Calu3 (cell line): Measurements from ENCODE around the gene C5orf15. TPM values are rescaled to one million over a fixed set of nuclear protein-coding genes. Genes with fewer than 3 reads are reported as not detected.

ENCODE experiments used
- Bru-seq: library from RNA; stranded (reverse); fragments of 400-500 nt; gene quantifications from one replicate; lab custom pipeline; 2021; lab: Mats Ljungman, UMichigan
- BruChase-seq, 2 experiments: library from RNA; stranded (reverse); fragments of 400-500 nt; gene quantifications; one replicate each; lab custom pipeline; 2021; lab: Mats Ljungman, UMichigan
- BruUV-seq: library from RNA; stranded (reverse); fragments of 400-500 nt; replicated peaks from 2 replicates; lab custom pipeline; 2021; lab: Mats Ljungman, UMichigan
- CTCF ChIA-PET: fragments of 300-600 bp; sonication (Branson Sonifier 250); formaldehyde crosslinking; loops from one replicate; lab custom pipeline; 2022; ENCODE audit warnings: antibody characterized with exemption; lab: Charles Lee
- DNase-seq: peaks from one replicate; pipeline ENCODE4 v3.0.0; 2022
- H3K27ac Mint-ChIP-seq: one replicate; pipeline ENCODE4 v1.8.0; 2022; ENCODE audit warnings: mixed read lengths; ENCODE audit not compliant: unreplicated experiment
- H3K27me3 Mint-ChIP-seq: one replicate; pipeline ENCODE4 v1.8.0; 2022; ENCODE audit warnings: mixed read lengths; ENCODE audit not compliant: unreplicated experiment
- H3K36me3 Mint-ChIP-seq: one replicate; pipeline ENCODE4 v1.8.0; 2022; ENCODE audit warnings: mild to moderate bottlenecking, moderate library complexity, mixed read lengths; ENCODE audit not compliant: insufficient read depth, unreplicated experiment
- H3K4me1 Mint-ChIP-seq: one replicate; pipeline ENCODE4 v1.8.0; 2022; ENCODE audit warnings: mild to moderate bottlenecking, low read depth, mixed read lengths; ENCODE audit not compliant: unreplicated experiment
- H3K4me3 Mint-ChIP-seq: one replicate; pipeline ENCODE4 v1.8.0; 2022; ENCODE audit warnings: mild to moderate bottlenecking, low read depth, moderate library complexity, mixed read lengths; ENCODE audit not compliant: unreplicated experiment
- H3K9me3 Mint-ChIP-seq: one replicate; pipeline ENCODE4 v1.8.0; 2022; ENCODE audit warnings: low read depth, mixed read lengths; ENCODE audit not compliant: unreplicated experiment
- intact Hi-C: fragments of 100-400 bp; cut with micrococcal nuclease; formaldehyde crosslinking; loops from one replicate; pipeline ENCODE4 v1.10.0; 2022; ENCODE audit not compliant: unreplicated experiment
- long read RNA-seq: library from polyadenylated mRNA; stranded (forward); transcript quantifications from one replicate; pipeline ENCODE4 v2.0.0, GENCODE V29; 2022
- total RNA-seq: library from RNA; stranded (reverse); gene quantifications from 2 replicates; pipeline ENCODE4 v1.2.3, GENCODE V29; 2022
- TF ChIP-seq, protein P1 (sequence below): fragments of 200-600 bp; IDR thresholded peaks from one replicate; pipeline ENCODE4 v1.8.0; 2022; ENCODE audit warnings: antibody characterized with exemption; ENCODE audit not compliant: unreplicated experiment

The C5orf15 gene
- 104 TPM in 2 replicates for total RNA-seq
- percentile 96 among the genes with signal in this experiment for Bru-seq, nascent RNA
- percentile 99 among the genes with signal in this experiment for BruChase-seq, experiment 1, labeled RNA remaining after a 6-hour chase
- BruChase-seq, experiment 2, labeled RNA remaining after a 2-hour chase = percentile 99 among the genes with signal in this experiment
- long read RNA-seq, transcript C5orf15-201 (3 exons, 2,358 nt) = major isoform, 237 of 250 reads
- long read RNA-seq, partial matches to known transcripts = 1 of 250 reads
- long read RNA-seq, other reads (novel, unspliced or antisense) = 12 of 250 reads

DNA sequence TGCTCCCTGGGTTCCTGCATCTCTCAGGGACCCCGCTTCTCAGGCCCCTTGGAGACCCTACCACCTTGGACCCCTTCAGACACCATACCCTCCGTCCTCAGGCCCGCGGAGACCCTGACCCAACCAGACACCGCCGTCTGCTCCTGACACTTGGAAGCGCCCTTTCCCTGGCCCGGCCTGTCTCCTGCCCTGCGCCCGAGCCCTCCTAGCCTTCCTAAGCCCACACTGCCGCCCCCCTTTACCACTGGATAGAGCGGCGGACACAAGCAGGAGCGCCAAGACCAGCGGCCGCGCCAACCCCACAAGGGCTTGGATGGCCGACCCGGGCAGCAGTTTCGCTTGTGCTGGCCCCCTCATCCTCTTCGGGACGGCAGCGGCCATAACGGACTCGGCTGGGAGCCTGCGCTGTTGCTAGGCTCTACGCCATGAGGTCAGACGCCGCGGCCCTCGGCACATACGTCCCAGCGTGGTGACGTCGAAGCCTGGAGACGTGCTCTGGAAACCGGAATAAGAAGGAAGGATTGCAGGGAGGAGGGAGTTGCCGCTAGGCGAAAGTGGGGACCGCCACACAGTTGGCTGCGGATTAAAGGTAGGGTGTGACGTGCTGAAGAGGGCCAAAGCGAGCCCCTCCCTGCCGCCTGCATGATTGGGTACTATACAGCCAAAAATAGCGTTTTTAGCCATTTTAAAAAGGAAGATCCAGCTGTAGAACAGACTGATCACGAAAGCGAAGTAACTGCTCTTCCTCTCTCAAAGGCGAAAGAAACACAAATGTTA lies at the start of gene C5orf15:
Gene C5orf15 (minus strand): TSS at position 422 of the 777 bp plus-strand sequence. CDS start 41 bp downstream, at position 381.
- TF ChIP-seq, protein P1, sequence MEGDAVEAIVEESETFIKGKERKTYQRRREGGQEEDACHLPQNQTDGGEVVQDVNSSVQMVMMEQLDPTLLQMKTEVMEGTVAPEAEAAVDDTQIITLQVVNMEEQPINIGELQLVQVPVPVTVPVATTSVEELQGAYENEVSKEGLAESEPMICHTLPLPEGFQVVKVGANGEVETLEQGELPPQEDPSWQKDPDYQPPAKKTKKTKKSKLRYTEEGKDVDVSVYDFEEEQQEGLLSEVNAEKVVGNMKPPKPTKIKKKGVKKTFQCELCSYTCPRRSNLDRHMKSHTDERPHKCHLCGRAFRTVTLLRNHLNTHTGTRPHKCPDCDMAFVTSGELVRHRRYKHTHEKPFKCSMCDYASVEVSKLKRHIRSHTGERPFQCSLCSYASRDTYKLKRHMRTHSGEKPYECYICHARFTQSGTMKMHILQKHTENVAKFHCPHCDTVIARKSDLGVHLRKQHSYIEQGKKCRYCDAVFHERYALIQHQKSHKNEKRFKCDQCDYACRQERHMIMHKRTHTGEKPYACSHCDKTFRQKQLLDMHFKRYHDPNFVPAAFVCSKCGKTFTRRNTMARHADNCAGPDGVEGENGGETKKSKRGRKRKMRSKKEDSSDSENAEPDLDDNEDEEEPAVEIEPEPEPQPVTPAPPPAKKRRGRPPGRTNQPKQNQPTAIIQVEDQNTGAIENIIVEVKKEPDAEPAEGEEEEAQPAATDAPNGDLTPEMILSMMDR = no peak
- Mint-ChIP-seq H3K27ac (peak within 1 kb of the TSS; percentile 93), H3K4me1 (peaks cover 52% of the 10 kb centered on the region), H3K36me3 (peaks cover 48% of the 10 kb centered on the region), H3K27me3 (no peaks in the 10 kb centered on the region), H3K4me3 (peak within 1 kb of the TSS; percentile 99), H3K9me3 (no peaks in the 10 kb centered on the region)
- peak; percentile 97 for DNase-seq
- CTCF ChIA-PET = interaction anchor here (1.8 kb wide), 1 partner anchor 35 kb away, joined by 5 read pairs; no protein-coding TSS in a partner anchor
- intact Hi-C loops = no loop called here
- BruUV-seq = no TSS peak

DNA sequence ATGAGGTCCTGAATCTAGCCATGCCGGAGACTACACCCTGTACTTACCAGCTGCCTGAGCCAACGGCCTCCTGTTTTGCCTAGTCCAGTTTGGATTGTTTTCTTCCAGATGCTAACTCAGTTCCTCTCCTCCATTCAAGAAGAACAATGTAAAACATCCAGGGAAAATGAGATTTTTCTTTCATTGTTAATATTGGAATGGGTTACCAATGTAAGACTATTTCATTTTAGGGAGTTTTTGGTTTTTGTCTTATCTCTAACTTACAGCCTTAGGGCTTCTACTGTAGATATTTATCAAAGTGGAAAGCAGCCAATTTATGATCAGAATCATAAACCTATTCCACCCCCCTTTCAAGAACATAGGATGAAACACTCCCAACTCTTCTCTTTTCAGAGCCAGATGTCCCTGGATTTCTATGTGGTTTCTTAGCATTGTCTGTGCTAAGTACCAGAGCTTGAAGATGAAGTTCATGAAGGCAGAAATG lies 39.9 kb upstream of the C5orf15 start:
- Mint-ChIP-seq H3K27ac (no peak overlapping the region), H3K4me3 (no peak overlapping the region), H3K4me1 (peaks cover 17% of the 10 kb centered on the region), H3K27me3 (no peaks in the 10 kb centered on the region), H3K9me3 (peaks cover 2% of the 10 kb centered on the region), H3K36me3 (peaks cover 36% of the 10 kb centered on the region)
- BruUV-seq = no TSS peak
- DNase-seq = no peak
- CTCF ChIA-PET = interaction anchor here (0.9 to 1.3 kb wide), 2 partner anchors 10 to 18 kb away, joined by 3 read pairs; no protein-coding TSS in a partner anchor
- intact Hi-C loops = no loop called here
- TF ChIP-seq, protein P1 = no peak

DNA sequence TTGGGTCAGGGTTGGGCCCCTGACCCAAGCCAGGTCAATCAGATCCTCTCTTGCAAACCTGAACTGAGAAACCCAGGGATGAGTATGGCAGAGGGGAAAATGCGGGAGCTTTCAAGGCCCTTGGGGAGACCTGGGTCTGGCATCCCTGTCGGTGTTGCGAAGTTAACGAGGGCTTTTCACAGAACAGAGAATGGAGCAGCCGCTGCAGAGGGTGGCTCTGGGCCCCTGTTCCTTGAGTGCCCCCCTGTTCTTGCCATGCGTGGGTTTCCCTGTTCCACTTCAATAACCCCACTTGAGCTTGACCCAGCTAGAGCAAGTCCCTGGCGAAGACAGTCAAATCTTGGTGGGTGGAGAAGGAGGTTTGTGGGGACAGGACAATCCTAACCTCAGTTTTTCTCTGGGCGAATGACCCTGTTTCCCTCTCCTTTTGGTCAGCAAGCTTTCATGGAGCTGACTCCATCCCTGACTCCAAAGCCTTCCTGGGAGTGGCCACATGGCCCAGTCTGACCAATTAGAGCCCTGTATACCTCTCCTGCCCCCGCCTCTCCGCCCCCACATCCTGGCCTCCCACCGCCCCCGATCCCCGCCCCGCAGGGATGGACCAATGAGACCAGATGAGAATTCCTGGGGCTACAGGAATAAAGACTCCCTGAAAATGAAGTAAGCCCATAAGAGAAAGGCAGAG lies 39.3 kb upstream of the C5orf15 start:
- no peak overlapping the region for H3K4me3 Mint-ChIP-seq

More for the DNA sequence above, 39.3 kb upstream of the C5orf15 start:
- intact Hi-C loops = no loop called here
- peaks cover 42% of the 10 kb centered on the region for H3K36me3 Mint-ChIP-seq
- BruUV-seq = no TSS peak
- H3K27me3 Mint-ChIP-seq = no peaks in the 10 kb centered on the region
- peaks cover 2% of the 10 kb centered on the region for H3K9me3 Mint-ChIP-seq
- CTCF ChIA-PET = interaction anchor here (0.9 kb wide), 1 partner anchor 19 kb away, joined by 3 read pairs; no protein-coding TSS in a partner anchor
- H3K4me1 Mint-ChIP-seq = peaks cover 22% of the 10 kb centered on the region
- H3K27ac Mint-ChIP-seq = no peak overlapping the region
- no peak for DNase-seq
- TF ChIP-seq, protein P1 = no peak
